Kidney capillary endothelial cell (primary cell): ENCODE measurements around the gene AFAP1L2.
"Not testable (repeated sequence)": the region's sequence is repeated elsewhere in the genome, so short reads cannot be mapped to it uniquely, and the experiment has no call there.

Experiments used
- DNase-seq: peaks from one replicate; pipeline ENCODE4 v3.0.0-alpha.2; 2018; ENCODE audit warnings: low spot score

The AFAP1L2 gene

DNA sequence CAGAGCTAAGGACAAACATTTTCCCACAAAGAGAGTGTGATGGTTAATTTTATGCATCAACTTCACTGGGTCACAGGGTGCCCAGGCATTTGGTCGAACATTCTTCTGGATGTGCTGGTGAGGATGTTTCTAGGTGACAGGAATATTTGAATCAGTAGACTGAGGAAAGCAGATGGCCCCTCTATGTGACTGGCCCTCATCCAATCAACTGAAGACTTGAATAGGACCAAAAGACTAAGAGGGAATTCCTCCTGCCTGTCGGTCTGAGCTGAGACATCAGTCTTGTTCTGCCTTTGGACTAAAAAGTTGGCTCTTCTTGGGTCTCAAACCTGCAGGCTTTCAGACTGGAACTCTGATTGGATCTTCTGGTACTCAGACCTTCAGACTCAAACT lies 44.4 kb downstream of the AFAP1L2 start:
- DNase-seq: no peak

DNA sequence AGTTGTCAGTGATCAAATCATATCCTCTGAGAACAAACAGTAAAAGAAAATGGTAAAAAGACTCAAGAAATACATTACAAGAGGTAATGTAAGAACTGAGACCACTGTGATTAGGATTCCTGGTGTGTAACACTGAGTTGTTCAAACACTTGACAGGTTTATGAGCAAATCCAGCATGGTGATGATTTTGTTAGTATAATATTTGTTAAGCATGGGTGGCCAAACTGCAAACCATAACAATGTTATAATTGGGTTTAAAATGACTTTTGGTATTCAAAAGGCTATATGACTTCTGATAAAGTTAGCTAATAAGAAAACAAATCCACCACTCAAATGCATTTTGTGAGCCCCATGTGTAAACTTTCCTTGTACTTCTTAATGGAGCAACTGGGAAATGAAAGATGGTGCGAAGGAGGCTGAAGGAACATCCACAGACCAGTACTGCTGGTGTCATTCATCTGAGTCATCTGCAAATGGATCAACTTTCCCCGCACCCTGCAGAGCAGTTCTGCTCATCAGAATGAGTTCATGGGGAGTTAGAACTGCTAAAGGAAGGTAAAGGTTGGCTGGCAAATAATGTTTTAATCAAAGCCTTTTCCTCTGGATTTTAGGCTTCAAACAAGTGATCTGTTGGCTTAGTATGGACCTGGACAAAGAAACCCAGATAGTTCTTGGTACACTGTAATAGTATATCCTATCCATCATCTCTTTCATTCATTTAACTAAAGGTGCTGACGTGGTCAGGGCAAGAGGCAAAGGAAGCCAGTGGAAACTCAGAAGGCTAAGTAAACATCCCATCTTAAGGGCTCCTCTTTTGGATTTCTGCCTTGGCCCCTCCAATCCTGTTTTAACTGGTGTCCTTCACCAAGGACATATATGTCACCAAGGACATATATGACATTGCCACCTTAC lies 45.0 kb downstream of the AFAP1L2 start:
- no peak for DNase-seq

DNA sequence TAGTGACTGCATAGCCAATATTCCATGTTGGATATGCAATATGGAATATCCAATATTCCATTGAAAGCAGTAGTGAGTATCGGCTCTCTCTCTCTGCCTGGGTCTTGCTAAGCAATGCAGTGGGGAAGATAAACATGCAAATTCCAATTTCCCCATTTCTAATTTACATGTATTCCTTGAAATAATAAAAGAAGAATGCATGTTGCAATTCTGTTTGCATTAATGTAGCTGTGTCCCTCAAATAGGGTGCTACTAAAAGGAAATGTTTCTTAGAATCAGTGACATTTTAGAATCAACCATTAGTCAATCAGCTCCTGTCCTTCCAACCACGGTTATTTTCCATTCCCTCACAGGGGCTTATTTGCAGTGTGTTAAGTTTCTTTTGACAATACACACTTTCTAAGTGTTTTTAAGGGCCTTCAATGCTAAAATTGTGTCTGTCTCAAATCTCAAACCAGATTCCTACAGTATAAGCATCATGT lies 46.7 kb downstream of the AFAP1L2 start:
- DNase-seq: no peak

DNA sequence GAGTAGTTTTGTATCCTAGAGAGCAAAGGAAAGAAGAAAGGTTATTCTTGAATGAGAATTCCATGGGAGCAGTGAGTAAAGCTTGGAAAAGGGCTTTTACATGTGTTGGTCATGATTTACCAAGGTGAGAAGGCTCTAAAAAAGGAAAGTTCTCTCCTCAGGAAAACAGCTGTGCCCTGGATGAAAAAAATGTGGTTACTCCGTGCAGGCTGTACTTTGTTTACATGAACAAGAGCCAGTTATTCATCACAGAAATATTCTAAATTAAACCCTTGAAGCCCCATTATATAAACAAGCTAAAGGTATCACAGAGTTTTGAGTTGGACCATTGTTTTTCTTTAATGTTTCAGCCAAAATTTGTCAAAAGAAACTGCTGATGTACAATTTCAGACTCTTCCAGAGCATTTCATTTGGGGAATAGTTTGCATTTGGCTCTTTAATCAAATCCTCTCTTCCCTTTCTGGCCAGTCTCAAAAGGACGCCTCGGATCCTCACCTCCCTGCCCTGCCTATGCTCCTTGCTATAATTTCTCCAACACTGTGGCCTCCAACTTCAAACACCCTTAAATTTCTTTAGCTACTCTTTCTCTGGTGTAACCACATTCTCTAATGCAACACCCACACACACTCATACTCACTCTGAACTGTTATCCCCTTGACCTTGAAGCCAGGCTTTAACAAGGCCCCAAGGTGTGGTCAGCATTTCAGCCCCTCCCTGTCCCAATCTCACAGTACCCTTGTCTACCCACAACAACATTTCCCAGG lies 47.4 kb downstream of the AFAP1L2 start:
- no peak for DNase-seq

DNA sequence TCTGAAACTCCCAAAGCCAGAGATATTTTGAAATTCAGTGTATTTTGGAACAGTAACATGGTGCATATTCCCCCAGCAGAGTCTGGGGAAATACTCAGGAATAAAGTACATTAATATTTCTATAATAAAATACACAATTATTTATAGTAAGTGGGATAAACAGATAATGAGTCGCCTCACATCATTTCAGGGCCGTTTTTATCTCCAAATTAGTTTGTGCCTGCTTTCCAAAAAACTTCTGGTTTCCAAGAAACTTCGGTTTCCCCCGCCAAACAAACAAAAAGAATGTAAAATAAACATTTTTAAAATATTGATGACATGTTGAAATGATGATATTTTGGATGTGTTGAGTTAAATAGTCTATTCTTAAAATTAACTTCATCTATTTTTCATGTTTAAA lies 48.2 kb downstream of the AFAP1L2 start:
- no peak for DNase-seq

- DNase-seq: no peak
Measured at GRCh38 chr10:114353383-114353782, 50.9 kb downstream of the AFAP1L2 start.

DNA sequence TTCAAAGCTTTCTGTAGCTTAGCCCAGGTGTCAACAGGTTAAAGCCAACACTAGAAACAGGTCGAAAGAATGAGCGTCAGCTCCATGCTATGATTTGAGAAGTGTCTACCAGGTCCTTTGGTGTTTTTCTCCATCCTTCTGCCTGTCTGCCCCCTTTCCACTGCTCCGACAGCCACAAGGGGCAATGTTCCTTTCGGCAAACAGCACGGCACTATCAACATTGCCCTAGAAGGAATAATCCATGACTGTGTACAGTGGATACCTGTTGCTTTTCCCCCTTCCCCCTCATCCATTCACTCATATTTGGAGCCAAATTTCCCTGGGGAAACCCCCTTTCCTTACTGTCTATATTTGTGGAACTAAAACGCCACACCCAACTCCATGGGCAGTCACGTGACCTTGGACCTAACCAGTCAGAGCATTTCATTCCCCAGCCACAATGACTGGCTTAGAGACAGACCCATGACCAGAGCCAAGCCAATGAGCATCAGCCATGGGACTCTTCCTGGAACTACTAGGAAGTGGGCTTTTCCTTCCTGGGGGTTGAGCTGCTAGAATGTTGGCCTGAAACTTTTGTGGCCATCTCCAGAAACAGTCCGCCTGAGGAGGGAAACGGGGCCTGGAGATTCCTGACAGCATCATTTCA lies 51.5 kb downstream of the AFAP1L2 start:
- DNase-seq: no peak

GRCh38 chr10:114350751-114351150 lies 53.6 kb downstream of the AFAP1L2 start:
- DNase-seq: no peak

- no peak for DNase-seq
Measured at GRCh38 chr10:114349522-114350215, 54.6 kb downstream of the AFAP1L2 start.

DNA sequence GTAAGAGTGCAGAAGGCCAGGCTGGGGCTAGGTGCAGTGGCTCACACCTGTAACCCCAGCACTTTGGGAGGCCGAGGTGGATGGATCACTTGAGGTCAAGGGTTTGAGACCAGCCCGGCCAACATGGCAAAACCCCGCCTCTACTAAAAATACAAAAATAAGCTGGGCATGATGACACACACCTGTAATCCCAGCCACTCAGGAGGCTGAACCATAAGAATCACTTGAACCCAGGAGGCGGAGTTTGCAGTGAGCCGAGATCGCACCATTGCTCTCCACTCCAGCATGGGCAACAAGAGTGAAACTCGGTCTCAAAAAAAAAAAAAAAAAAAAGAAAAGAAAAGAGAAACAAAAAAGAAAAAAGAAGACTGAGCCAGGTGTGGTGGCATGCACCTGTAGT lies 55.2 kb downstream of the AFAP1L2 start:
- not testable (repeated sequence) for DNase-seq

DNA sequence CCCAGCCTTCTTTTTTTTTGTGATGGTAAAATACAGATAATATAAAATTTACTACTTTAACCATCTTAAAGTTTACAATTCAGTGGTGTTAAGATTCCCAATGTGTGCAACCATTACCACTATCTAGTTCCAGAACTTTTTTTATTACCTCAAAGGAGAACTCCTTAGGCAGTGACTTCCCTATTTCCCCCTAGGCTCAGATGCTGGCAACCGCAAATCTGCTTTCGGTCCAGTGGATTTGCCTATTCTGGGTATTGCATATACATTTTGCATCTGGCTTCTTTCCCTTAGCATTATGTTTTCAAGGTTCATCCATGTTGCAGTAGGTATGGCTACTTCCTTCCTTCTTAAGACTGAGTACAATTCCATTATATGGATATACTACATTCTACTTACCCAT lies 56.5 kb downstream of the AFAP1L2 start:
- DNase-seq: no peak

GRCh38 chr10:114347241-114347640 lies 57.1 kb downstream of the AFAP1L2 start:
- no peak for DNase-seq

DNA sequence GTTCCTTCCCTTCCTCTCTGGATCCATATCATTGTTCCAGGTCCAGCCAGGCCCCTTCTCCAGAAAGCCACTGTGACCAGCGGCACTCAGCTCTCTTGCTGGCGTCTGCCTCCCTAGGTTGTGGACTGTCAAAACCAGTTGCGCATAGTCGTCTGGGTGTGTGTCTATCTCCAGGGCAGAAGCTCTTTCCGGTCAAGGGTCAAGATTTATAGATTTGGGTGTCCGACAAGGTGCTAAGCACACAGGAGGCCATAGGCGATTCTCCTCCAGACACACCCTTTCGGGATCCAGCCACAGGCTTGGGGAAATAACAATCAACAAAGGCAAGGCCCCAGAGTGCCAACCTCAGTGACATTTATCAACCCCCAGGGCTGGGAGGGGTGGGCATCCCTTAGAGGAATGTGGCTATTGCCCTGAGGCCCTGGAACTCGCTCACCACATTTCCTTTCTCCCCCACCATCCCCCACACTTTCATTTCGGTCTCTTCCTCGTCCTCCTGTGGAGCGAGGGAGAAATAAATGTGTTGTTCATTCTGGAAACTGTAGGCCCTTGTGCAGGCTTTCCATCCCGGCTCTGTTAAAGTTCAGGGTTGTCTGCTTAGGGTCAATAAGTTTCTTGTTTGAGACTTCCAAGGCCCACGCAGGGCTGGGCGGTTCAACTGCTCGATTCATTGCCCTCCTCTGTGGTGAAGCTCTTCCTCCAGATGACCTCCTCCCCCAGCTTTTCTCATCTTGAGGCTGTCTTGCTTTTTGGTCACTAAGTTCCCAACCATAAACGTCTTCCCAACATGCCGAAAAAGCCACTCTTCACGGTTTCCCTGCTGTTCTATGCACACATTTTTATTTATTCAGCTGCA lies 57.9 kb downstream of the AFAP1L2 start:
- DNase-seq: no peak

DNA sequence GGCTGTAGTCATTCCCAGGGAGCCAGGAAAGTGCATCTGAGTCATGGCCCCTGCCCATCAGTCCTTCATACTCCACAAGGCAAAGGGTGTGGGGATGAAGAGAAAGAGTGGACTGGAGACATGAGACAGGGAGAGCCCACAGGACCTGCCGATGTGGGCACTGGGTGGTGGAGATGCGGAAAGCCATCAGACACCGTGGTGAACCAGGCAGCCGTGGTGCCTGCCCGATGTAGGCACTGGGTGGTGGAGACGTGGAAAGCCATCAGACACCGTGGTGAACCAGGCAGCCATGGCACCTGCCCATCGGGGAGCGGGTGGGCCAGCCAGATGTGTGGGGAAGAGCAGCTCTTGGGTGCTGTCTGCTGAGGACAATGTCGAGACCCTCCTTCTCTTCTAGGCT lies 58.6 kb downstream of the AFAP1L2 start:
- DNase-seq: no peak

DNA sequence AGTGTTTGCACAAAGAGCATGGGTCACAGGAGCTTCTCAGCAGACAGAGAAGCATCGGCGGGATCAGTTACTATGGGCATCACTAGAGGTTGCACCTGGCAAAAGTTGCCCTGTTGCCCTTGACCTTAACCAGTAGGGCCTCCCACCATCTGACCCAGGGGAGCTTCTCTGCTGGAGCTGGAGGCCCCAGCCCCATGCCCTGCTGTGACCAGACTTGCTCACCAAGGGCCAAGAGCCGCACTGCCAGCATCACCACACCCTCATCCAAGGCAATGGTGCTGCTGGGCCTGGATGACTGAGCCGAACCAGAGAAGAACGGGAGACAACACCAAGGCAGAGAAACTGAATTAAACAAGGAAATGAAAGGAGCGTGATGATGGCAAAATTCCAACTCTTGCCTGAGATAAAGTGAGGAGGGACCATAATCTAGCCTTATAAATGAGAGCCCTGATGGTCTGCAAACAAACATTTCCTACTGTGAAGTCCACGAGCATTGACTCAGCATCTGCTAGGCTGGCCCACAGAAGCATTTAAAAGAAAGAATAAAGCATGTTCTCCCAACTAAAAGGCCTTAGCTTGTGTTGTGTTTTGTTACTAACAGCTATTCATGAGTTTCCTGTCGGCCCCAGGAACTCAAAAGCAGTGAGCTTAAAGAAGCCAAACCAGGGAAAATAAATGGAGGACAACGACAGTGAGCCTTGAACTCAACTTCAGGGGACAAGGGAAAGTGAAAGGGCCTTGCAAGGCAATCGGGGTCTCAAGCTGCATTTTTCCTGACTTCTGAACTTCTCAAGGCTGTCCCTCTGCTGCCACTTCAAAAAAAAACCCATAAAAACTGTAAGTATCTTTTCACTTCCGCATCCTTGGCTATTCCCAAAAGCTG lies 60.4 kb downstream of the AFAP1L2 start:
- DNase-seq: no peak

- DNase-seq: no peak
Measured at GRCh38 chr10:114342976-114343375, 61.3 kb downstream of the AFAP1L2 start.

GRCh38 chr10:114340816-114341215 lies 63.5 kb downstream of the AFAP1L2 start:
- no peak for DNase-seq

DNA sequence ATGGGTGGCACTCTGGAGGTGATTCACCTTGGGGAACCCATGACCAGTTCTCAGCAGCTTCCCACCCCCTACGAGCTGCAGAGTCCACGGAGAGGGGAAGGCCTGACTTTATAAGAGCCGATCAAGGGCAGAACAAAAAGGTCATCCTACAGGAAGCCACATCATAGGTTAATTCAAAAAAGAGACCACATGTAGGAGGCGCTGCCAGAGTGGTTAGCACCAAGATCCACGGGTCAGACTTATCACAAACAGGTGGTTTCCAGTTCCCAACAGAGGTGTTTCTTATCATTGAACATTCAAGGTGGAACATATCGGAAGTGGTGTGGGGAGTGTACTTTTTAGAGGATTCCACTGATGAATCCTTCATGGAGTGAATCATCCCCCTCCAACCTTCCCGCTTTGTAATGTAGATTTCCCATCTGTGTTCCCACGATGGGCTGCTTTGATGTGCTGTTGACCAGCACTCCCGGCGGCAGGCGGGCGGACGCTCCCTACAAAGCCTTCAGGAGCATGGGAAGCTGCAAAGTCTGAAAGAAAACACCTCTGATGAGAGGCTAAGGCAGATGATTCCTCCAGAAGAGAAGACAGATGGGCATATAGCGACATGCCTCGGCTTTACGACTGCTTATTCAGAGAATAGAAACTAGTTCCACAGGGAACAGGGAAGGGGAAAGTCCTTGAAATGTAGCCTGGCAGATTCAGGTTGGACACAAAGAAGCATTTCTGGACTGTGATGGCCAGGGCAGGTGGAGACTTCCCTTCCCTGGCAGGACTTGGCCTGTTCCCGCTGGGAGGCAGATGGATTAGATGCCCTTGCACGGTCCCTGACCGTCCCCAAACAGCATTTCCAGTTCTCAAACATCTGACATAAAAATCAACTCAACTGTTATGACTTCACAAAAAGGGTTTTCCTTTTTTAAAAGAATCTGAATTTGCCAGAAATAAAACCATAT lies 66.5 kb downstream of the AFAP1L2 start:
- no peak for DNase-seq
